NCI-H526 treated with DMSO at 0.1 percent for 48 hours (cell line): Measurements from ENCODE around the gene KMT2E.
A peak's percentile ranks its signal among the peaks of the same experiment; 100 is the strongest.

ENCODE experiments used
- DNase-seq: peaks from one replicate; lab custom pipeline; 2025; lab: John Stamatoyannopoulos, UW

KMT2E gene

GRCh38 chr7:105130048-105130447, 116.0 kb downstream of the KMT2E start:
- no peak for DNase-seq

- DNase-seq, result no peak
These were observed 116.6 kb downstream of the KMT2E start for GRCh38 chr7:105130580-105130979.

GRCh38 chr7:105131033-105131656, 117.1 kb downstream of the KMT2E start:
- no peak for DNase-seq

- DNase-seq, result no peak
These were observed 117.9 kb downstream of the KMT2E start for GRCh38 chr7:105131890-105132289.

GRCh38 chr7:105132335-105132734, 118.3 kb downstream of the KMT2E start:
- no peak for DNase-seq

- no peak for DNase-seq
These were observed 118.8 kb downstream of the KMT2E start for GRCh38 chr7:105132835-105133234.

GRCh38 chr7:105133358-105133757, 119.4 kb downstream of the KMT2E start:
- DNase-seq, result no peak

- no peak for DNase-seq
These were observed 120.1 kb downstream of the KMT2E start for GRCh38 chr7:105133986-105134655.

- no peak for DNase-seq
These were observed 122.2 kb downstream of the KMT2E start for GRCh38 chr7:105136221-105136620.

- no peak for DNase-seq
These were observed 123.9 kb downstream of the KMT2E start for GRCh38 chr7:105137898-105138297.

GRCh38 chr7:105139381-105139780, 125.4 kb downstream of the KMT2E start:
- no peak for DNase-seq

GRCh38 chr7:105141068-105141467, 127.1 kb downstream of the KMT2E start:
- peak; percentile 7 for DNase-seq

GRCh38 chr7:105149827-105150226, 135.8 kb downstream of the KMT2E start:
- no peak for DNase-seq

GRCh38 chr7:105151152-105151551, 137.1 kb downstream of the KMT2E start:
- DNase-seq, result no peak

GRCh38 chr7:105153531-105153930, 139.5 kb downstream of the KMT2E start:
- DNase-seq, result no peak

GRCh38 chr7:105154084-105154483, 140.1 kb downstream of the KMT2E start:
- DNase-seq, result no peak

GRCh38 chr7:105156731-105157130, 142.7 kb downstream of the KMT2E start:
- DNase-seq, result no peak

GRCh38 chr7:105157278-105157677, 143.3 kb downstream of the KMT2E start:
- DNase-seq, result no peak

GRCh38 chr7:105161366-105161765, 147.4 kb downstream of the KMT2E start:
- DNase-seq, result no peak
